Dedifferentiated amniotic fluid mesenchymal stem cell (primary cell): ENCODE measurements around the gene PPIP5K1.
A peak's percentile ranks its signal among the peaks of the same experiment; 100 is the strongest.

Experiments used
- DNase-seq: peaks from one replicate; pipeline ENCODE4 v3.0.0-alpha.2; 2016; ENCODE audit errors: extremely low spot score

Gene PPIP5K1

DNA sequence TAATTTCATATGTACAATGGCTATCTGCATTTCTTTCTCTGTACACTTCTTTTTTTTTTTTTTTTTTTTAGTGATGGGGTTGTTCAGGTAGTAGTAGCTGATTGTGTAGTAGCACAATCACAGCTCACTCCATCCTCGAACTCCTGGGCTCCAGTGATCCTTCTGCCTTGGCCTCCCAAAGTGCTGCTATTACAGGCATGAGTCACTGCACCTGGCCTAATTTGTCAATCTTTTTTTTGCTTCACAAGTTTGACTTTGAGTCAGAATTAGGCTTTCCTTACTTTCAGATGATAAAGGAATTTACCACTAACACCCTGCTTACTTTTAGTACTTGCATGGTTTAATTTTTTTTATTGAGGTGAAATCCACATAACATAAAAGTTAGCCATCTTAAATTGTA is 44.6 kb downstream of the PPIP5K1 start:
- no peak for DNase-seq

DNA sequence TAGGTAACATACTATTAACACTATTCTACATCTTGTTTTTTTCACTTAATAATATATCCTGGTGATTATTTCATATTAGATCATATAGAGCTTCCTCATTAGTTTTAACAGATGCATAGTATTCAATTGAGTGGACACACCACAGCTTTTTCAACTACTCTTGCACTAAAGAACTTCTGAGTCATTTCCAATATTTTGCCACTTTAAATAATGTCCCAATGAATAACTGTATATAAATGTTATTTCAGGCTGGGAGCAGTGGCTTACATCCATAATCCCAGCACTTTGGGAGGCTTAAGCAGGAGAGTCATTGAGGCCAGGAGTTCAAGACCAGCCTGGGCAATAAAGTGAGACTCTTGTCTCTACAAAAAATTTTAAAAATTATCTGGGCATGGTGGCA is 45.7 kb downstream of the PPIP5K1 start:
- DNase-seq = no peak

DNA sequence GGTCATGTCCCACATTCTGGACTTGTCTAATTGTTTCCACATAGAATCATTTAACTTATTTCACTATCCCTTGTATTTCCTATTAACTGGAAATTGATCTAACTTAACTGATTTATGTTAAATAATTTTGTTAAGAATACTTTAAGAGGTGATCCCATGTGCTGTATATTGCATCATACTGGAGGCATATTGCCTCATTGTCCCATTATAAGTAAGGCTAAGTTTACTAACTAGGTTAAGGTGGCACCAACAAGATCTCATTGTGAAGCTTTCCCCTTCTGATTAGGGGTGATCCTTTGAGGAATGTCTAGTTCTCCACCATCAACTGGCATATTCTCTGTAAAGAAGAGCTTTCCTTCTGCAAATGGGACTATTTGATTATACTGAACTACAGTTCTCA is 48.2 kb downstream of the PPIP5K1 start:
- DNase-seq = no peak

DNA sequence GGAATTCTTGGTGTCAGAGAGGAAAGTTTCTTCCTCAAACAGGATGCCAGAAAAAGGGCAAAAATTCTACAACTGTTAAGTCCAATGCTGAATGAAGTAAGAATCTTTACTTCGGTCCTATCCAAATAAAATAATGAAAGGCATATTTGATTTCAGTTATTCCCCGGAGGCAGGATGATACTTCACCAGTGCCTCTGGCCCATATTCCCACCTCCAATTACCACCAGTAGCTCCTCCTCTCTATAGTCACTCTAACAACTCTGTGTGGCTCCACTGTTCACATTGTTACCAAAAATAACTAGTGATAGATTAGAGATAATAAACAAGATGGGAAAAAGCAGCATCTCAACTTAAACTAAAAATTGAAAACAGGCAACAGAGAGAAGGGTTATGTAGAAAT is 51.9 kb downstream of the PPIP5K1 start:
- DNase-seq = no peak

DNA sequence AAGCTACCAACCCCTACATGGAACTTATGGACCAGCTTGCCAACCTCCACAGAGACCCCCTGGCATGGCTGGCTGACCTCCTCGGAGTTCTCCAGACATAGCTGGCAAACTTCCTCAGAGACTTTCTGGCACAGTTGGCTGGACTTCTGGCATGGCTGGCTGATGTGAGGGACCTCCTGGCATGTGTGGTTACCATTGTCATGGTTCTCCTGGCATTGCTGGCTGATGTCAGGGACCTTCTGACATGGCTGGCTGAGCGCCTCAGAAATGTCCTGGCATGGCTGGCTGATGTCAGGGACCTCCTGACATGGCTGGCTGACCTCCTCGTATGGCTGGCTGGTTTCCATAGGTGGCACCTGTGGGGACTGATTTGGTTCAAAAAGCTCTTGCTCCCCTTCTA is 55.1 kb downstream of the PPIP5K1 start:
- no peak for DNase-seq

DNA sequence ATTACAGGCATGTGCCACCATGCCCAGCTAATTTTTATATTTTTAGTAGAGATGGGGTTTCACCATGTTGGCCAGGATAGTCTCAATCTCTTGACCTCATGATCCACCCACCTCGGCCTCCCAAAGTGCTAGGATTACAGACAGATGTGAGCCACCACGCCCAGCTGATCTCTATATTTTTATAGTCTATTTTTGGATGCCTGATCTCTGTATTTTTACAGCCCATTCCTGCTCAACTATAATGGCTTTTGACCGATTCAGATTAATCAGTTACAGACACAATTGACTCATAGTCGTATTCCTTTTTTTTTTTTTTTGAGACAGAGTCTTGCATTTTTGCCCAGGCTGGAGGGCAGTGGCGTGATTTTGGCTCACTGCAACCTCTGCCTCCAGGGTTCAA is 57.2 kb downstream of the PPIP5K1 start:
- DNase-seq = peak; percentile 28

DNA sequence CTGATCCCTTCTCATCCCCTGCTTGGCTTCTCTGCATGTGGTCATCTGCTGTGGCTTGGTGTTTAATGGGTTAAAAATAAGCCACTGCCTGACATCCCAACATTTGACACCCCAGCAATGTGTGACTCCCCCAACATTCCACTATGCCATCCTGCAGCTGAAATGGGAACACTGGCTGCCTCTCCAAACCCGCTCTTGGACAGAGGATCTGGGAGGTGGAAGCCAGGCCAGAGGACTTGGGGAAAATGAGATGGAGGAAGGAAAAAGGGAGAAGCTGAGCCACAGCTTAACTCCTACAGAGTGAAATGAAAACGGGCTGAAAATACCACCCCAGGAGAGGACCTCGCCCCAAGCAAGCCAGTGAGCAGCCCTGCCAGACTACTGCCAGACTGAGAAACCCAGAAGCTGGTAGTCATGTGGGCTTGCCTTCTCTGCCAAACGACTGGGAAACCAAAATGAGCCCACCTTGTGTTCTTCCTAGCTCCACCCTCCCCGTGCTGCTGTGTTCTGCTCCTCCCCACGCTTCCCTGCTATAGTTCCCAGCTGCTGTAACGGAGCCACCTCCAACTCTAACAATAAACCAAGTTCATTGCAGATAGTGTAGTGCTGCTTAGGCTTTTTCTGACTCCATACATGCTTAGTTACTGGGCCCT is 58.9 kb downstream of the PPIP5K1 start:
- no peak for DNase-seq

DNA sequence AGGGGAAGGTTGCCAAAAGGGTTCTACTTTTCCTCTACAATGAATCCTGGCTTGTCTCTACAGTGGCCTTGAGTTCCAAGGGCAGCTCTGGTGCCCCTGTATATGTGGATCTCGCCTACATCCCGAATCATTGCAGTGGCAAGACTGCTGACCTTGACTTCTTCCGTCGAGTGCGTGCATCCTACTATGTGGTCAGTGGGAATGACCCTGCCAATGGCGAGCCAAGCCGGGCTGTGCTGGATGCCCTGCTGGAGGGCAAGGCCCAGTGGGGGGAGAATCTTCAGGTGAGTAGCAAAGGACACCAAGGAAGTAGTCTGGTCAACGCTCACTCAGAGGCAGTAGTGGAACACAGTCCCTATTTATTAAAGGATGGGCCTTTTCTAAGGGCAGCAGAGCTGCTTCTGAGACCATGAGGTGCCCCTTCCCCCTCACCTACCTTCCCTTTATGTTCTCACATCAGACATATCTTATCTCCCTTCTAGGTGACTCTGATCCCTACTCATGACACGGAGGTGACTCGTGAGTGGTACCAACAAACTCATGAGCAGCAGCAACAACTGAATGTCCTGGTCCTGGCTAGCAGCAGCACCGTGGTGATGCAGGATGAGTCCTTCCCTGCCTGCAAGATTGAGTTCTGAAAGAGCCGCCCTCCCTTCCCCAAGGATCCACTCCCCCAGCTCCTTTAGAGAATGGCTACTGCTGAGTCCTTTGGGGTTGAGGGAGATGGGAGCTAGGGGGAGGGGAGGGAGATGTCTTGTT is 60.2 kb downstream of the PPIP5K1 start:
- DNase-seq = no peak

DNA sequence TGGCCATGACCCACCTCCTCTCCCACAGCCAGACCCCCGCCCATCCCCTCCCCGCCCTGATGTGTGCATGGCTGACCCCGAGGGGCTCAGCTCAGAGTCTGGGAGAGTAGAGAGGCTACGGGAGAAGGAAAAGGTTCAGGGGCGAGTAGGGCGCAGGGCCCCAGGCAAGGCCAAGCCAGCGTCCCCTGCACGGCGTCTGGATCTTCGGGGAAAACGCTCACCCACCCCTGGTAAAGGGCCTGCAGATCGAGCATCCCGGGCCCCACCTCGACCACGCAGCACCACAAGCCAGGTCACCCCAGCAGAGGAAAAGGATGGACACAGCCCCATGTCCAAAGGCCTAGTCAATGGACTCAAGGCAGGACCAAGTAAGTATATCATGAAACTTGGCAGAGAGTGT is 60.9 kb downstream of the PPIP5K1 start:
- no peak for DNase-seq

DNA sequence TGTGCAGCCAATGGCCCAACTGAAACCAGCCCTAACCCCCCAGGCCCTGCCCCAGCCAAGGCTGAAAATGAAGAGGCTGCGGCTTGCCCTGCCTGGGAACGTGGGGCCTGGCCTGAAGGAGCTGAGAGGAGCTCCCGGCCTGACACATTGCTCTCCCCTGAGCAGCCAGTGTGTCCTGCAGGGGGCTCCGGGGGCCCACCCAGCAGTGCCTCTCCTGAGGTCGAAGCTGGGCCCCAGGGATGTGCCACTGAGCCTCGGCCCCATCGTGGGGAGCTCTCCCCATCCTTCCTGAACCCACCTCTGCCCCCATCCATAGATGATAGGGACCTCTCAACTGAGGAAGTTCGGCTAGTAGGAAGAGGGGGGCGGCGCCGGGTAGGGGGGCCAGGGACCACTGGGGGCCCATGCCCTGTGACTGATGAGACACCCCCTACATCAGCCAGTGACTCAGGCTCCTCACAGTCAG is 61.4 kb downstream of the PPIP5K1 start:
- no peak for DNase-seq

DNA sequence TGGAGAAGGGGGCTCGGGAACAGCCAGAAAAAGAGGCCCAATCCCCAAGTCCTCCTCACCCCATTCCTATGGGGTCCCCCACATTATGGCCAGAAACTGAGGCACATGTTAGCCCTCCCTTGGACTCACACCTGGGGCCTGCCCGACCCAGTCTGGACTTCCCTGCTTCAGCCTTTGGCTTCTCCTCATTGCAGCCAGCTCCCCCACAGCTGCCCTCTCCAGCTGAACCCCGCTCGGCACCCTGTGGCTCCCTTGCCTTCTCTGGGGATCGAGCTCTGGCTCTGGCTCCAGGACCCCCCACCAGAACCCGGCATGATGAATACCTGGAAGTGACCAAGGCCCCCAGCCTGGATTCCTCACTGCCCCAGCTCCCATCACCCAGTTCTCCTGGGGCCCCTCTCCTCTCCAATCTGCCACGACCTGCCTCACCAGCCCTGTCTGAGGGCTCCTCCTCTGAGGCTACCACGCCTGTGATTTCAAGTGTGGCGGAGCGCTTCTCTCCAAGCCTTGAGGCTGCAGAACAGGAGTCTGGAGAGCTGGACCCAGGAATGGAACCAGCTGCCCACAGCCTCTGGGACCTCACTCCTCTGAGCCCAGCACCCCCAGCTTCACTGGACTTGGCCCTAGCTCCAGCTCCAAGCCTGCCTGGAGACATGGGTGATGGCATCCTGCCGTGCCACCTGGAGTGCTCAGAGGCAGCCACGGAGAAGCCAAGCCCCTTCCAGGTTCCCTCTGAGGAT is 62.0 kb downstream of the PPIP5K1 start:
- DNase-seq = no peak

DNA sequence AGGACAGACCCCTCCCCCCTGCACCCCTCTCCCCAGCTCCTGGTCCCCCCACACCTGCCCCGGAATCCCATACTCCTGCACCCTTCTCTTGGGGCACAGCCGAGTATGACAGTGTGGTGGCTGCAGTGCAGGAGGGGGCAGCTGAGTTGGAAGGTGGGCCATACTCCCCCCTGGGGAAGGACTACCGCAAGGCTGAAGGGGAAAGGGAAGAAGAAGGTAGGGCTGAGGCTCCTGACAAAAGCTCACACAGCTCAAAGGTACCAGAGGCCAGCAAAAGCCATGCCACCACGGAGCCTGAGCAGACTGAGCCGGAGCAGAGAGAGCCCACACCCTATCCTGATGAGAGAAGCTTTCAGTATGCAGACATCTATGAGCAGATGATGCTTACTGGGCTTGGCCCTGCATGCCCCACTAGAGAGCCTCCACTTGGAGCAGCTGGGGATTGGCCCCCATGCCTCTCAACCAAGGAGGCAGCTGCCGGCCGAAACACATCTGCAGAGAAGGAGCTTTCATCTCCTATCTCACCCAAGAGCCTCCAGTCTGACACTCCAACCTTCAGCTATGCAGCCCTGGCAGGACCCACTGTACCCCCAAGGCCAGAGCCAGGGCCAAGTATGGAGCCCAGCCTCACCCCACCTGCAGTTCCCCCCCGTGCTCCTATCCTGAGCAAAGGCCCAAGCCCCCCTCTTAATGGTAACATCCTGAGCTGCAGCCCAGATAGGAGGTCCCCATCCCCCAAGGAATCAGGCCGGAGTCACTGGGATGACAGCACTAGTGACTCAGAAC is 62.8 kb downstream of the PPIP5K1 start:
- DNase-seq = no peak

DNA sequence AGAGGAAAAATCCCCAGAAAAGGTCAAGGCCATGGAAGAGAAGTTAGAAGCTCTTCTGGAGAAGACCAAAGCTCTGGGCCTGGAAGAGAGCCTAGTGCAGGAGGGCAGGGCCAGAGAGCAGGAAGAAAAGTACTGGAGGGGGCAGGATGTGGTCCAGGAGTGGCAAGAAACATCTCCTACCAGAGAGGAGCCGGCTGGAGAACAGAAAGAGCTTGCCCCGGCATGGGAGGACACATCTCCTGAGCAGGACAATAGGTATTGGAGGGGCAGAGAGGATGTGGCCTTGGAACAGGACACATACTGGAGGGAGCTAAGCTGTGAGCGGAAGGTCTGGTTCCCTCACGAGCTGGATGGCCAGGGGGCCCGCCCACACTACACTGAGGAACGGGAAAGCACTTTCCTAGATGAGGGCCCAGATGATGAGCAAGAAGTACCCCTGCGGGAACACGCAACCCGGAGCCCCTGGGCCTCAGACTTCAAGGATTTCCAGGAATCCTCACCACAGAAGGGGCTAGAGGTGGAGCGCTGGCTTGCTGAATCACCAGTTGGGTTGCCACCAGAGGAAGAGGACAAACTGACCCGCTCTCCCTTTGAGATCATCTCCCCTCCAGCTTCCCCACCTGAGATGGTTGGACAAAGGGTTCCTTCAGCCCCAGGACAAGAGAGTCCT is 63.6 kb downstream of the PPIP5K1 start:
- no peak for DNase-seq

DNA sequence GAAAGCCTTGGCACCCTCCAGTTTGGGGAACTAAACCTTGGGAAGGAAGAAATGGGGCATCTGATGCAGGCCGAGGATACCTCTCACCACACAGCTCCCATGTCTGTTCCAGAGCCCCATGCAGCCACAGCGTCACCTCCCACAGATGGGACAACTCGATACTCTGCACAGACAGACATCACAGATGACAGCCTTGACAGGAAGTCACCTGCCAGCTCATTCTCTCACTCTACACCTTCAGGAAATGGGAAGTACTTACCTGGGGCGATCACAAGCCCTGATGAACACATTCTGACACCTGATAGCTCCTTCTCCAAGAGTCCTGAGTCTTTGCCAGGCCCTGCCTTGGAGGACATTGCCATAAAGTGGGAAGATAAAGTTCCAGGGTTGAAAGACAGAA is 64.9 kb downstream of the PPIP5K1 start:
- no peak for DNase-seq

DNA sequence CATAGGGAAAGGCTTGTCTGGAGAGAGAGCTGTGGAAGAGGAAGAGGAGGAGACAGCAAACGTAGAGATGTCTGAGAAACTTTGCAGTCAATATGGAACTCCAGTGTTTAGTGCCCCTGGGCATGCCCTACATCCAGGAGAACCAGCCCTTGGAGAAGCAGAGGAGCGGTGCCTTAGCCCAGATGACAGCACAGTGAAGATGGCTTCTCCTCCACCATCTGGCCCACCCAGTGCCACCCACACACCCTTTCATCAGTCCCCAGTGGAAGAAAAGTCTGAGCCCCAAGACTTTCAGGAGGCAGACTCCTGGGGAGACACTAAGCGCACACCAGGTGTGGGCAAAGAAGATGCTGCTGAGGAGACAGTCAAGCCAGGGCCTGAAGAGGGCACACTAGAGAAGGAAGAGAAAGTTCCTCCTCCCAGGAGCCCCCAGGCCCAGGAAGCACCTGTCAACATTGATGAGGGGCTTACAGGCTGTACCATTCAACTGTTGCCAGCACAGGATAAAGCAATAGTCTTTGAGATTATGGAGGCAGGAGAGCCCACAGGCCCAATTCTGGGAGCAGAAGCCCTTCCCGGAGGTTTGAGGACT is 65.7 kb downstream of the PPIP5K1 start:
- no peak for DNase-seq

DNA sequence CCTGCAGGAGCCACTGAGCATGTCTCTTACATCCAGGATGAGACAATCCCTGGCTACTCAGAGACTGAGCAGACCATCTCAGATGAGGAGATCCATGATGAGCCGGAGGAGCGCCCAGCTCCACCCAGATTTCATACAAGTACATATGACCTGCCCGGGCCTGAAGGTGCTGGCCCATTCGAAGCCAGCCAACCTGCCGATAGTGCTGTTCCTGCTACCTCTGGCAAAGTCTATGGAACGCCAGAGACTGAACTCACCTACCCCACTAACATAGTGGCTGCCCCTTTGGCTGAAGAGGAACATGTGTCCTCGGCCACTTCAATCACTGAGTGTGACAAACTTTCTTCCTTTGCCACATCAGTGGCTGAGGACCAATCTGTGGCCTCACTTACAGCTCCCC is 66.4 kb downstream of the PPIP5K1 start:
- no peak for DNase-seq

DNA sequence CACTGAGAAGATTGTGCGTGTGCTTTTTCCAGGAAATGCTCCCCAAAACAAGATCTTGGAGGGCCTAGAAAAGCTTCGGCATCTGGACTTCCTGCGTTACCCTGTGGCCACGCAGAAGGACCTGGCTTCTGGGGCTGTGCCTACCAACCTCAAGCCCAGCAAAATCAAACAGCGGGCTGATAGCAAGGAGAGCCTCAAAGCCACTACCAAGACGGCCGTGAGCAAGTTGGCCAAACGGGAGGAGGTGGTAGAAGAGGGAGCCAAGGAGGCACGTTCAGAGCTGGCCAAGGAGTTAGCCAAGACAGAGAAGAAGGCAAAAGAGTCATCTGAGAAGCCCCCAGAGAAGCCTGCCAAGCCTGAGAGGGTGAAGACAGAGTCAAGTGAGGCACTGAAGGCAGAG is 67.8 kb downstream of the PPIP5K1 start:
- no peak for DNase-seq

DNA sequence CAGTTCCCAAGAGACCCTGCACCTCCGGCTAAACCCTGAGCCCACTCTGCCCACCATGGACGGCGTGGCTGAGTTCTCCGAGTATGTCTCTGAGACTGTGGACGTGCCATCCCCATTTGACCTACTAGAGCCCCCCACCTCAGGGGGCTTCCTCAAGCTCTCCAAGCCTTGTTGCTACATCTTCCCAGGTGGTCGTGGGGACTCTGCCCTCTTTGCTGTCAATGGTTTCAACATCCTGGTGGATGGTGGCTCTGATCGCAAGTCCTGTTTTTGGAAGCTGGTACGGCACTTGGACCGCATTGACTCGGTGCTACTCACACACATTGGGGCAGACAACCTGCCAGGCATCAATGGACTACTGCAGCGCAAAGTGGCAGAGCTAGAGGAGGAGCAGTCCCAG is 68.6 kb downstream of the PPIP5K1 start:
- DNase-seq = no peak

DNA sequence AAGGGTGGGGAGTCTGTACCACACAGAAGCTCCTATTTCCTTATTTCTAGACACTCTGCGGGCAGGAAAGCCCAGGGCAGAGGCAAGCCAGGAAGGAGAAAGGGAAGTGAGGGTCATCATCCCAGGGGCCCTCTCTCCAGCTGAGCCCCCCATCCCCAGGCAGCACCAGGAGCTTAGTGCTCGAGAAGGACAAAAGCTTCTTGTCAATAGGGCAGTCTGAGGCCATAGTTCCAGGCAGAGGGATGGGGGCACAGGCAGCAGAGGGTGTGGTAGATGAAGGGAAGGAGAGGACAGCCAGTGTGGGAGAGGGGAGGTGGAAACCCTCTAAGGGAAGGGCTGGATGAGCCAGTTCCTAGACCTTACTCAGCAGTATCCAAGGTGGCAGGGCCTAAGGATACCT is 69.9 kb downstream of the PPIP5K1 start:
- DNase-seq = no peak

DNA sequence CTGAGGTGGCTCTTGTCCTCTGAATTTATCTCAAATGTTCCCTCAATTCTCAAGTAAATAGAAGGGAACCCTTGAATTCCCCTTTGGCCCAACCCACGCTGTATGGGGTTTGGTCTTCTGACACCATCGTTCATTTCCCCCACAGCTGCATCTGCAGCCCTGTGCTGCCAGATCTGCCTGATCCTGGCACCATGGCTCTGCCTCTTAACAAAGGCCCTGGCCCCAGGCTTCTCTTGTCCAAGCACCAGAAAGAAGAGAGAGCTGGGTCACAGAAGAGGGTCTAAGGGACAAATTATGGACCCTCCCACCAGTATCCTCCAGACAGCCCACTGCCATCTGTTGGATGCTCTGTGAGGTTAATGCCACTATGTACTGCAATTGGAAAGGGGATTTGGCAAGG is 70.8 kb downstream of the PPIP5K1 start:
- DNase-seq = no peak

DNA sequence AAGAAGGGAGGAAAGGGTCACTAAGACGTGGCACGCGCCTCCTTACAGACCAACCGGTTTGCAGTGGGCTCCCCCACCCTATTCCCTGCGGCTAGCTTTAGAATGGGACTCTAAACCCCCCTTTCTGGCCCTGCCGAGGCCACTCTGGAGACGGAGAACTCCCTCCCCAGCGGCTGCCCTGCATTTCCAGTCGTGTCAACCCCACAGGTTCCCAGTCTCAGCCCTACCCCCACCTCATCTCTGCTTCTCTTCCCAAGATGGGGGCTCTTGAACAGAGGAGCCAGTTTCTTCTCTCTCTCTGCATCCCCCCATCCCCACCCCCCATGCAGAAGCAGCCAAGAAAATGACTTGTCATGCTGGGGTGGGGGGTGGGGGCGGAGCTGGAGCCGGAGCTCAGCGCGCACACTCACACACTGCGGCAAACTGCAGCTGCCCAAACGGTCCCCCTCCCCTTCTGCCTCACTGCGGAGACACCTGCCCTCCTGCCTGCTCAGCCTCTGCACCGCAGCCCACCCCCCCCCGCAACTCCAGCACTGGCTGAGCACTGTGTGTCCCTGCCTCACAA is 71.7 kb downstream of the PPIP5K1 start:
- DNase-seq = no peak
